ENCODE data around the gene RNF183.

DNA sequence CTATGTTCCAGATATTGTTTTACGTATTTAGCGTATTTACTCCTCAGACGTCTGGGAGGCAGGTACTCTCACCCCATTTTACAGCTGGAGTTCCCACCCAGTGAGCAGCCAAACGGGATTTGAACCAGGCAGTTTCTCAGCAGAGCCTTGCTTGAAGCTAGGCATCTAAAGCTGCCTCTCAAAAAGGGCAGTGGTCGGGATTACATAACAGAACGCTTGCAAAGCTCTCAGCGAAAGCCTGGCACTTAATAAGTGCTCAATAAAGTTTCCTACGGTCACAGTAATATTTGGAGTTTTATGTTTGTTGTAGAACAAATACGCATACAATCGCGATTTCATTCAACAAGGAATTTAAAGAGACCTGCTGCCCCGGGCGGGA, 45.9 kb upstream of the RNF183 start:
- TF ChIP-seq, protein P1, sequence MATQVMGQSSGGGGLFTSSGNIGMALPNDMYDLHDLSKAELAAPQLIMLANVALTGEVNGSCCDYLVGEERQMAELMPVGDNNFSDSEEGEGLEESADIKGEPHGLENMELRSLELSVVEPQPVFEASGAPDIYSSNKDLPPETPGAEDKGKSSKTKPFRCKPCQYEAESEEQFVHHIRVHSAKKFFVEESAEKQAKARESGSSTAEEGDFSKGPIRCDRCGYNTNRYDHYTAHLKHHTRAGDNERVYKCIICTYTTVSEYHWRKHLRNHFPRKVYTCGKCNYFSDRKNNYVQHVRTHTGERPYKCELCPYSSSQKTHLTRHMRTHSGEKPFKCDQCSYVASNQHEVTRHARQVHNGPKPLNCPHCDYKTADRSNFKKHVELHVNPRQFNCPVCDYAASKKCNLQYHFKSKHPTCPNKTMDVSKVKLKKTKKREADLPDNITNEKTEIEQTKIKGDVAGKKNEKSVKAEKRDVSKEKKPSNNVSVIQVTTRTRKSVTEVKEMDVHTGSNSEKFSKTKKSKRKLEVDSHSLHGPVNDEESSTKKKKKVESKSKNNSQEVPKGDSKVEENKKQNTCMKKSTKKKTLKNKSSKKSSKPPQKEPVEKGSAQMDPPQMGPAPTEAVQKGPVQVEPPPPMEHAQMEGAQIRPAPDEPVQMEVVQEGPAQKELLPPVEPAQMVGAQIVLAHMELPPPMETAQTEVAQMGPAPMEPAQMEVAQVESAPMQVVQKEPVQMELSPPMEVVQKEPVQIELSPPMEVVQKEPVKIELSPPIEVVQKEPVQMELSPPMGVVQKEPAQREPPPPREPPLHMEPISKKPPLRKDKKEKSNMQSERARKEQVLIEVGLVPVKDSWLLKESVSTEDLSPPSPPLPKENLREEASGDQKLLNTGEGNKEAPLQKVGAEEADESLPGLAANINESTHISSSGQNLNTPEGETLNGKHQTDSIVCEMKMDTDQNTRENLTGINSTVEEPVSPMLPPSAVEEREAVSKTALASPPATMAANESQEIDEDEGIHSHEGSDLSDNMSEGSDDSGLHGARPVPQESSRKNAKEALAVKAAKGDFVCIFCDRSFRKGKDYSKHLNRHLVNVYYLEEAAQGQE (IDR thresholded peaks at IDR 0.05; ENCODE audit: borderline replicate concordance) = no peak
- TF ChIP-seq, protein P2, sequence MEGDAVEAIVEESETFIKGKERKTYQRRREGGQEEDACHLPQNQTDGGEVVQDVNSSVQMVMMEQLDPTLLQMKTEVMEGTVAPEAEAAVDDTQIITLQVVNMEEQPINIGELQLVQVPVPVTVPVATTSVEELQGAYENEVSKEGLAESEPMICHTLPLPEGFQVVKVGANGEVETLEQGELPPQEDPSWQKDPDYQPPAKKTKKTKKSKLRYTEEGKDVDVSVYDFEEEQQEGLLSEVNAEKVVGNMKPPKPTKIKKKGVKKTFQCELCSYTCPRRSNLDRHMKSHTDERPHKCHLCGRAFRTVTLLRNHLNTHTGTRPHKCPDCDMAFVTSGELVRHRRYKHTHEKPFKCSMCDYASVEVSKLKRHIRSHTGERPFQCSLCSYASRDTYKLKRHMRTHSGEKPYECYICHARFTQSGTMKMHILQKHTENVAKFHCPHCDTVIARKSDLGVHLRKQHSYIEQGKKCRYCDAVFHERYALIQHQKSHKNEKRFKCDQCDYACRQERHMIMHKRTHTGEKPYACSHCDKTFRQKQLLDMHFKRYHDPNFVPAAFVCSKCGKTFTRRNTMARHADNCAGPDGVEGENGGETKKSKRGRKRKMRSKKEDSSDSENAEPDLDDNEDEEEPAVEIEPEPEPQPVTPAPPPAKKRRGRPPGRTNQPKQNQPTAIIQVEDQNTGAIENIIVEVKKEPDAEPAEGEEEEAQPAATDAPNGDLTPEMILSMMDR (IDR thresholded peaks at IDR 0.05; ENCODE audit: poor library complexity, severe bottlenecking) = no peak

All from neural cell (in vitro differentiated cells).